COR-L47 (cell line): ENCODE data around the gene TRIM56.
"Not testable (repeated sequence)": the region's sequence is repeated elsewhere in the genome, so short reads cannot be mapped to it uniquely, and the experiment has no call there.

ENCODE experiments used
- DNase-seq: peaks from one replicate; lab custom pipeline; 2025; lab: John Stamatoyannopoulos, UW

The TRIM56 gene

GRCh38 chr7:101085162-101085964 is at the start of gene TRIM56:
Gene TRIM56, plus strand, starts transcription at chr7:101085481. Its CDS starts 1,832 bp downstream, at chr7:101087313.
- peak; percentile 71 for DNase-seq

- no peak for DNase-seq
These were observed 49.3 kb upstream of the TRIM56 start for GRCh38 chr7:101035941-101036340.

GRCh38 chr7:101041283-101041682 is 44.0 kb upstream of the TRIM56 start:
- DNase-seq = not testable (repeated sequence)

- no peak for DNase-seq
These were observed 26.9 kb upstream of the TRIM56 start for GRCh38 chr7:101058355-101058754.

GRCh38 chr7:101059620-101059942 is 25.7 kb upstream of the TRIM56 start:
- no peak for DNase-seq

GRCh38 chr7:101060992-101061391 is 24.3 kb upstream of the TRIM56 start:
- DNase-seq = no peak

GRCh38 chr7:101064176-101064550 is 21.1 kb upstream of the TRIM56 start:
- not testable (repeated sequence) for DNase-seq

GRCh38 chr7:101065162-101065561 is 20.1 kb upstream of the TRIM56 start:
- not testable (repeated sequence) for DNase-seq

GRCh38 chr7:101066141-101066832 is 19.0 kb upstream of the TRIM56 start:
- no peak for DNase-seq

- DNase-seq = no peak
These were observed 18.5 kb upstream of the TRIM56 start for GRCh38 chr7:101066833-101067177.

- no peak for DNase-seq
These were observed 16.9 kb upstream of the TRIM56 start for GRCh38 chr7:101068401-101068800.

- DNase-seq = not testable (repeated sequence)
These were observed 13.7 kb upstream of the TRIM56 start for GRCh38 chr7:101071362-101072104.

- no peak for DNase-seq
These were observed 9.6 kb upstream of the TRIM56 start for GRCh38 chr7:101075646-101076045.

- DNase-seq = not testable (repeated sequence)
These were observed 9.1 kb upstream of the TRIM56 start for GRCh38 chr7:101076183-101076582.

- peak; percentile 66 for DNase-seq
These were observed 7.8 kb upstream of the TRIM56 start for GRCh38 chr7:101077303-101078086.

- DNase-seq = no peak
These were observed 3.8 kb upstream of the TRIM56 start for GRCh38 chr7:101081432-101081831.

GRCh38 chr7:101084865-101085161 is 468 bp upstream of the TRIM56 start:
- no peak for DNase-seq

GRCh38 chr7:101087334-101088068 is 2.2 kb downstream of the TRIM56 start:
- DNase-seq = no peak

- DNase-seq = no peak
These were observed 2.8 kb downstream of the TRIM56 start for GRCh38 chr7:101088069-101088425.

GRCh38 chr7:101088858-101089529 is 3.7 kb downstream of the TRIM56 start:
- no peak for DNase-seq

GRCh38 chr7:101089876-101090275 is 4.6 kb downstream of the TRIM56 start:
- DNase-seq = no peak
